Erythroblast (primary cell): ENCODE measurements around the gene LILRB5.
"Not testable (repeated sequence)": the region's sequence is repeated elsewhere in the genome, so short reads cannot be mapped to it uniquely, and the experiment has no call there.

Experiments
- GATA1 ChIP-seq: IDR thresholded peaks from 2 replicates; pipeline ENCODE4 v1.6.1; 2011; ENCODE audit warnings: low read depth, mild to moderate bottlenecking, control low read depth, low read length, moderate library complexity
- POLR2A ChIP-seq: IDR thresholded peaks from 2 replicates; pipeline ENCODE4 v1.6.1; 2011; ENCODE audit warnings: mild to moderate bottlenecking, low read length

DNA sequence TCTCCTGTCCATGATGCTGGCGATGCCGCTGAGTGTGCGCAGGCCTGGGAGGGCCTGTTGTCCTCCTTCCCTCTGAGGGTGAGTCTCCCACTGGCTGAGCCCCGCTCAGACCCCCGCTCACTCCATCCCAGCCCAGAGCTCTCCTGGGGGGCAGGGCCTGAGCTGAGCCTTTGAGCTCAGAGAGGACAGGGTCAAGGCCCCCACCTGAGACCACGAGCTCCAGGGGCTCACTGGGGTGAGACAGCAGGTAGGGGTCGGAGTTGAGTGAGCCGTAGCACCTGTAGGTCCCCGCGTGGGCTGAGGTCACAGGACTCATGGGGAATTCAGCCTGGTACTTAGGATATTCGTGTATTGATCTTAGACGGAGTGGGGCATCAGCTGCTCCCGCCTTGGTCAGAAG lies 21.0 kb upstream of the LILRB5 start:
- not testable (repeated sequence) for TF ChIP-seq POLR2A, GATA1
